Esophagus muscularis mucosa (tissue), 4 donors: ENCODE data around the gene SPTLC3. TPM values are rescaled to one million over a fixed set of nuclear protein-coding genes. Genes with fewer than 3 reads are reported as not detected.

Source experiments
- DNase-seq: peaks from one replicate; pipeline ENCODE4 v3.0.0-alpha.2; 2017; ENCODE audit errors: extremely low spot score
- H3K27ac ChIP-seq, 4 donors: fragments of 200-600 bp; sonication (generic); replicated peaks in 1 of 4; 1 replicate in 3 of 4; 2 replicates in 1 of 4; pipeline ENCODE4 v1.5.1; 2016 to 2019; ENCODE audit warnings: mild to moderate bottlenecking in 1 of 4
- H3K27me3 ChIP-seq, 4 donors: fragments of 200-600 bp; sonication (generic); one replicate each; pipeline versions ENCODE4 v1.5.1 to v1.6.0; 2016 to 2019
- H3K36me3 ChIP-seq, 4 donors: fragments of 200-600 bp; sonication (generic); one replicate each; pipeline ENCODE4 v1.5.1; 2016 to 2019
- H3K4me1 ChIP-seq, 4 donors: fragments of 200-600 bp; sonication (generic); one replicate each; pipeline ENCODE4 v1.5.1; 2016 to 2019
- H3K4me3 ChIP-seq, 4 donors: fragments of 200-600 bp; sonication (generic); 1 replicate in 2 of 4; 2 replicates in 2 of 4; pipeline ENCODE4 v1.5.1; 2016 to 2019; ENCODE audit warnings: mild to moderate bottlenecking in 4 of 4, moderate library complexity in 1 of 4
- H3K9me3 ChIP-seq, 4 donors: fragments of 200-600 bp; sonication (generic); 1 replicate in 3 of 4; 2 replicates in 1 of 4; pipeline ENCODE4 v1.5.1; 2016 to 2019
- CTCF ChIP-seq, 3 experiments: fragments of 200-600 bp in 2 of 3; fragments of 450-650 bp in 1 of 3; sonication (generic) in 2 of 3; IDR thresholded peaks; one replicate each; pipeline ENCODE4 v1.5.1; 2017 to 2019; ENCODE audit warnings: antibody characterized with exemption in 3 of 3, mild to moderate bottlenecking in 2 of 3, moderate library complexity in 1 of 3
- EP300 ChIP-seq: sonication (generic); formaldehyde crosslinking; IDR thresholded peaks from one replicate; pipeline ENCODE4 v1.6.1; 2017; ENCODE audit warnings: antibody characterized with exemption
- POLR2A ChIP-seq: fragments of 450-650 bp; IDR thresholded peaks from one replicate; pipeline ENCODE4 v1.6.1; 2017; ENCODE audit warnings: antibody characterized with exemption, moderate library complexity, mild to moderate bottlenecking, low read depth
- POLR2AphosphoS5 ChIP-seq, 2 donors: sonication (generic); formaldehyde crosslinking; IDR thresholded peaks; one replicate each; pipeline ENCODE4 v1.6.1; 2017; ENCODE audit warnings: antibody characterized with exemption in 2 of 2
- WGBS: methylation state at CpG from one replicate; pipeline ENCODE4 v1.1.5; 2018; 5-methylcytosine and 5-hydroxymethylcytosine counted together
- intact Hi-C: fragments of 100-400 bp; cut with DNase I; formaldehyde crosslinking; loops from one replicate; pipeline ENCODE4 v1.15.1; 2023
- total RNA-seq, 4 donors: library from RNA; depleted of rRNA; stranded (reverse); fragments of >200 nt; gene quantifications; one replicate each; pipeline versions ENCODE4 v1.1.0 to v1.2.1, GENCODE V29; 2016

Gene SPTLC3
- total RNA-seq, 4 donors from 2014 or later, result 2.8 to 12.5 (median 3.9) TPM

DNA sequence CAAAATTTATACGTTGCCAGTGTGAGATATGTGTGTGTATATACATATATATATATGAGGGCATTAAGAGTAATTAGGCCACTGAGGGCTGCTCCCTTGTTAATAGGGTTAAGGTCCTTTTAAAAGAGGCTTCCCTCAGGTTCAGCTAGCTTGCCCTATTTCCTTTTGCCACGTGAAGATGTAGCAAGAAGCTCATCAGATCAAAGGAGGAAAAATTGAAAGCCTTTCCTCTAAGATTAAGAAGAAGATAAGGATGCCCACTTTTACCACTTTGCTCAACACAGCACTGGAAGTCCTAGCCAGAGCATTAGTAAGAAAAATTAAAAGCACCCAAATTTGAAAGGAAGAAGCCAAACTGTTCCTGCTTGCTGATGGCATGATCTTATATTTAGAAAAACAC is 179.1 kb downstream of the SPTLC3 start:
- Histone ChIP-seq H3K27me3 (no peaks in the 10 kb centered on the region), H3K27ac (no peak overlapping the region), H3K4me1 (no peaks in the 10 kb centered on the region), H3K9me3 (peaks cover 0 to 11% (median 3%) of the 10 kb centered on the region in 4 donors), H3K36me3 (no peaks in the 10 kb centered on the region), H3K4me3 (no peak overlapping the region)
- intact Hi-C loops, result no loop called here
- WGBS, result 58% methylated on average over 2 of the region's 2 CpGs
- no peak for DNase-seq
- TF ChIP-seq POLR2AphosphoS5 (IDR thresholded peaks at IDR 0.05), result no peak
- TF ChIP-seq EP300, result no peak
- no peak for TF ChIP-seq POLR2A
- TF ChIP-seq CTCF (IDR thresholded peaks at IDR 0.05), result no peak

DNA sequence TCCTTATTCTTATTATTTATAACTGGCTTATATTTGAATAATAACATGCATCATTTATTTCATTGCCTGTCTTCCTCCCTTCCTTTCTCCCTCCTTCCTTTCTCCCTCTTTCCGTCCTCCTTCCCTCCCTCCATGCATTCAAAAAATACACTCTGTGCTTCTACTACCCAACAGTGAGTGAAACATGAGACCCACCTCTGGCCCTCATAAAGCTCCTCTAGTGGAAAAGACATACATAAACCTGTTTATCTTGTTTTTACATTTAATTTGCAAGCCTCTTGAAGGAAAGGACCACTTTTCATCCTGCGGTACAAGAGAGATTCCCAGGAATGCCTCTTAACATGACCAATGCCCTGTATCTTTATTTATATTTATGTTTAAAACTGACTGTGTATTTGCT is 190.5 kb downstream of the SPTLC3 start:
- 85% methylated on average over 2 of the region's 2 CpGs for WGBS
- no peaks in the 10 kb centered on the region for H3K4me1 ChIP-seq
- no peaks in the 10 kb centered on the region for H3K9me3 ChIP-seq
- TF ChIP-seq POLR2AphosphoS5 (IDR thresholded peaks at IDR 0.05) (no peak), POLR2A (no peak), EP300 (no peak), CTCF (IDR thresholded peaks at IDR 0.05) (no peak)
- DNase-seq, result no peak
- no peaks in the 10 kb centered on the region for H3K27me3 ChIP-seq
- intact Hi-C loops, result no loop called here
- no peak overlapping the region for H3K4me3 ChIP-seq
- no peak overlapping the region for H3K27ac ChIP-seq
- no peaks in the 10 kb centered on the region for H3K36me3 ChIP-seq

DNA sequence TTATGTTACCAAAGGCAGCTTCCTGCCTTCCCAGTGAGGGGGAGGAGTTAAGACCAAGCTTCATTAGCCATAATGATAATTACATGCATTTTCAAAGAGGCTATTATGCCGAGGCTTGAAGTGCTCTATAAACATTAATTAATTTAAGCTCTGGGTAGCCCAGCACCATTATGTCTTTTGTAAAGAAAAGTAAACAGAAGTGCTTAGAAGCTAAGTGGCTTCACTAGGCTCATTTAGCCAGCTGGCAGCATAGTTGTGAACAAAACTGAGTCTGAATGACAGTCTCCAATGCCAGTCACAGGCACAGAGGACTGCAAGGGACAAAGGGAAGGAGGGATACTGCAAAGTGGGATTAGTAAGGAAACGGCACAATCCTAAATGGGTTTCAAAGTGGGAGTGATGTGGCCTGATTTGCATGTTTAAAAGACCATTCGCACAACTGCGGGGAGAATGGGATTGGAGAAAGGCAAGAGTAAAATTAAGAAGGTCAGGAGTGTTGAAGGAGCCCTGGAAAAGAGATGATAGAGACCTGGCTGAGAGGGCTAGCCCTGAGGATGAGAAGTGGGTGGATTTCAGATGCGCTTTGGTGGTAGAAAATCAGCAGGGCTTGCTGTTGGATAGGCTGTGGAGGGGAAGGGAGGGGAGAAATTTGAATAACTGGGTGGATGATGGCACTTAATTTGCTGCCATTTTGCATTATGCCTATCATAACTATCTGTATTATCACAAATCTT is 192.2 kb downstream of the SPTLC3 start:
- TF ChIP-seq POLR2AphosphoS5 (IDR thresholded peaks at IDR 0.05) (no peak), CTCF (IDR thresholded peaks at IDR 0.05) (no peak), POLR2A (no peak), EP300 (no peak)
- Histone ChIP-seq H3K4me1 (no peaks in the 10 kb centered on the region), H3K27me3 (peaks cover 0 to 3% (median 0%) of the 10 kb centered on the region in 4 donors), H3K27ac (no peak overlapping the region), H3K36me3 (no peaks in the 10 kb centered on the region), H3K9me3 (no peaks in the 10 kb centered on the region), H3K4me3 (no peak overlapping the region)
- WGBS, result 55% methylated on average over 5 of the region's 5 CpGs
- DNase-seq, result no peak
- intact Hi-C loops, result no loop called here

- DNase-seq, result no peak
- Histone ChIP-seq H3K36me3 (no peaks in the 10 kb centered on the region), H3K4me1 (no peaks in the 10 kb centered on the region), H3K4me3 (no peak overlapping the region), H3K27ac (no peak overlapping the region), H3K27me3 (peaks cover 0 to 4% (median 0%) of the 10 kb centered on the region in 4 donors), H3K9me3 (no peaks in the 10 kb centered on the region)
- intact Hi-C loops, result no loop called here
- 72% methylated on average over 6 of the region's 6 CpGs for WGBS
- TF ChIP-seq EP300, result no peak
These were observed 193.8 kb downstream of the SPTLC3 start for GRCh38 chr20:13202565-13202964.

DNA sequence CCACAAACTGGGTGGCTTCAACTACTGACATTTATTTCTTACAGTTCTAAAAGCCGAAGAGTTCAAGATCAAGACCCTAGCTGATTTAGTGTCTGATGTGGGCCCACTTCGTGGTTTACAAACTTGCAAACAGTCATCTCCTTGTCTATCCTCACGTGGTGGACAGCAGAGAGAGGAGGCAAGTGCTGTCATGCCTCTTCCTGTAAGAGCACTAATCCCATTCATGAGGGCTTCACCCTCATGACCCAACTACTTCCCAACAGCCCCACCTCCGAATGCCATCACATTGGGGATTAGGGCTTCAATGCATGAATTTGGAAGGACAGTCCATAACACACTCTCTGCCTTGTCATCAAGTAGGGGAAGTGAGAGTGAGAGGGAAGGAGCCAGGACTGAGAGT is 196.7 kb downstream of the SPTLC3 start:
- no peak overlapping the region for H3K27ac ChIP-seq
- intact Hi-C loops, result no loop called here
- peaks cover 0 to 4% (median 0%) of the 10 kb centered on the region in 4 donors for H3K27me3 ChIP-seq
- no peaks in the 10 kb centered on the region for H3K36me3 ChIP-seq
- H3K4me3 ChIP-seq, result no peak overlapping the region
- WGBS, result 84% methylated on average over 4 of the region's 4 CpGs
- no peaks in the 10 kb centered on the region for H3K4me1 ChIP-seq
- H3K9me3 ChIP-seq, result no peaks in the 10 kb centered on the region
- no peak for TF ChIP-seq POLR2AphosphoS5 (IDR thresholded peaks at IDR 0.05)
- no peak for TF ChIP-seq CTCF (IDR thresholded peaks at IDR 0.05)
- no peak for TF ChIP-seq EP300
- no peak for TF ChIP-seq POLR2A
- no peak for DNase-seq
